PC-3 (cell line): ENCODE measurements around the gene SCN10A. TPM values are rescaled to one million over a fixed set of nuclear protein-coding genes. Genes with fewer than 3 reads are reported as not detected.

Experiments
- ATAC-seq: fragments of 200-7000 bp; cut with Tn5 transposase; 2 replicates; pipeline ENCODE4 v1.9.1; 2020; ENCODE audit warnings: mild to moderate bottlenecking, moderate library complexity
- BruUV-seq: library from RNA; stranded (reverse); fragments of 400-500 nt; replicated peaks from 2 replicates; lab custom pipeline; 2021; lab: Mats Ljungman, UMichigan
- CTCF ChIA-PET: fragments of 300-600 bp; sonication (Branson Sonifier 250); formaldehyde crosslinking; loops from one replicate; lab custom pipeline; 2022; ENCODE audit warnings: antibody characterized with exemption; lab: Charles Lee
- POLR2A ChIA-PET: fragments of 300-600 bp; sonication (Branson Sonifier 250); formaldehyde crosslinking; loops from one replicate; lab custom pipeline; 2022; ENCODE audit warnings: antibody characterized with exemption; ENCODE audit not compliant: unreplicated experiment; lab: Charles Lee
- DNase-seq: peaks from one replicate; pipeline ENCODE4 v3.0.0-alpha.2; 2015
- H2AFZ ChIP-seq: fragments of 300-600 bp; sonication (generic); 2 replicates; pipeline ENCODE4 v1.6.0; 2016; ENCODE audit warnings: antibody characterized with exemption, low read length
- H3F3A ChIP-seq: fragments of 300-600 bp; sonication (generic); one replicate; pipeline ENCODE4 v1.6.0; 2017; ENCODE audit warnings: antibody characterized with exemption, low read length, control low read depth, mild to moderate bottlenecking; ENCODE audit not compliant: unreplicated experiment
- H3K27ac ChIP-seq: fragments of 300-600 bp; sonication (generic); 2 replicates; pipeline ENCODE4 v1.5.1; 2016; ENCODE audit warnings: mild to moderate bottlenecking, low read length
- H3K27me3 ChIP-seq: fragments of 300-600 bp; sonication (generic); 2 replicates; pipeline ENCODE4 v1.6.1; 2016; ENCODE audit warnings: low read length, mixed read lengths
- H3K36me3 ChIP-seq: fragments of 300-600 bp; sonication (generic); 2 replicates; pipeline ENCODE4 v1.6.1; 2016; ENCODE audit warnings: low read depth, mixed run types, low read length, mixed read lengths
- H3K4me1 ChIP-seq: fragments of 300-600 bp; sonication (generic); 2 replicates; pipeline ENCODE4 v1.5.1; 2016; ENCODE audit warnings: low read length; ENCODE audit not compliant: insufficient read depth
- H3K4me2 ChIP-seq: fragments of 300-600 bp; sonication (generic); 2 replicates; pipeline ENCODE4 v1.6.0; 2016; ENCODE audit warnings: low read length
- H3K4me3 ChIP-seq: fragments of 300-600 bp; sonication (generic); 2 replicates; pipeline ENCODE4 v1.5.1; 2016; ENCODE audit warnings: mild to moderate bottlenecking, low read length, mixed read lengths
- H3K79me2 ChIP-seq: fragments of 300-600 bp; sonication (generic); 2 replicates; pipeline ENCODE4 v1.6.1; 2017; ENCODE audit warnings: low read length, mixed read lengths
- H3K9ac ChIP-seq: fragments of 300-600 bp; sonication (generic); 2 replicates; pipeline ENCODE4 v1.6.0; 2016; ENCODE audit warnings: mild to moderate bottlenecking, low read length
- H3K9me2 ChIP-seq: fragments of 300-600 bp; sonication (generic); replicated peaks from 2 replicates; pipeline ENCODE4 v1.6.1; 2016; ENCODE audit warnings: mixed run types, low read length, mixed read lengths
- H3K9me3 ChIP-seq: fragments of 300-600 bp; sonication (generic); 2 replicates; pipeline ENCODE4 v1.6.1; 2016; ENCODE audit warnings: low read length, mixed read lengths
- H4K20me1 ChIP-seq: fragments of 300-600 bp; sonication (generic); 2 replicates; pipeline ENCODE4 v1.6.1; 2016; ENCODE audit warnings: low read length, mixed read lengths
- EZH2 ChIP-seq: fragments of 300-600 bp; sonication (generic); IDR thresholded peaks from one replicate; pipeline ENCODE4 v1.6.1; 2017; ENCODE audit warnings: antibody characterized with exemption, mild to moderate bottlenecking, low read length; ENCODE audit not compliant: unreplicated experiment
- EZH2phosphoT487 ChIP-seq: fragments of 300-600 bp; sonication (generic); IDR thresholded peaks from 2 replicates; pipeline ENCODE4 v1.6.1; 2018; ENCODE audit warnings: mild to moderate bottlenecking, antibody characterized with exemption, low read length, borderline replicate concordance
- intact Hi-C: fragments of 100-400 bp; cut with micrococcal nuclease; formaldehyde crosslinking; loops from 2 replicates; pipeline ENCODE4 v1.9.0; 2023
- total RNA-seq: library from RNA; depleted of rRNA; stranded (reverse); fragments of >200 nt; gene quantifications from 2 replicates; pipeline ENCODE4 v1.2.3, GENCODE V29; 2014
- TF ChIP-seq, protein P1 (sequence below): fragments of 300-600 bp; sonication (generic); conservative IDR thresholded peaks from 2 replicates; pipeline ENCODE4 v1.5.1; 2017; ENCODE audit warnings: antibody characterized with exemption, low read depth, mild to moderate bottlenecking, low read length

Gene SCN10A
- total RNA-seq, 1 experiment from 2014 or later, result not detected

DNA sequence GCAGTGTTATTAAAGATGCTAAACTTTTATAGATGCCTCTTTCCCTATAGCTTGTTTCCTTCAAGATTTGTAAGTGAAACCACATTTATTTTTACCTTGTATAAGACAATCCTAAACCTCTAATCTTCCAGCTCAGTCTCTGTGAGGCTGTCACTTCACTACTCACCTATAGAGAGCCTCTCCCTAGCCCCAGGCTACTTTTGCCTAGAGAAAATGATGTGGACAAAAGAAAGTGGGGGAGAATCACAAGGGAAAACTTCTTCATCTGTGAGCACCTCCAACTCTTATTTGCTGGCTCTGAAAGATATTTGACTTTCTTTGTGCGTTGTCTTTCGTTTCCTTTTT, 91.7 kb downstream of the SCN10A start:
- Histone ChIP-seq H2AFZ (no peak overlapping the region), H3K9ac (no peak overlapping the region), H3K4me2 (no peak overlapping the region), H3K27ac (no peak overlapping the region), H3F3A (no peaks in the 10 kb centered on the region), H3K36me3 (no peaks in the 10 kb centered on the region), H3K9me3 (no peaks in the 10 kb centered on the region), H3K4me3 (no peak overlapping the region), H3K79me2 (no peaks in the 10 kb centered on the region), H3K9me2 (no peaks in the 10 kb centered on the region), H4K20me1 (no peaks in the 10 kb centered on the region), H3K4me1 (no peaks in the 10 kb centered on the region), H3K27me3 (peaks cover 75% of the 10 kb centered on the region)
- peak; percentile 9 for DNase-seq
- intact Hi-C loops, result no loop called here
- TF ChIP-seq, protein P1, sequence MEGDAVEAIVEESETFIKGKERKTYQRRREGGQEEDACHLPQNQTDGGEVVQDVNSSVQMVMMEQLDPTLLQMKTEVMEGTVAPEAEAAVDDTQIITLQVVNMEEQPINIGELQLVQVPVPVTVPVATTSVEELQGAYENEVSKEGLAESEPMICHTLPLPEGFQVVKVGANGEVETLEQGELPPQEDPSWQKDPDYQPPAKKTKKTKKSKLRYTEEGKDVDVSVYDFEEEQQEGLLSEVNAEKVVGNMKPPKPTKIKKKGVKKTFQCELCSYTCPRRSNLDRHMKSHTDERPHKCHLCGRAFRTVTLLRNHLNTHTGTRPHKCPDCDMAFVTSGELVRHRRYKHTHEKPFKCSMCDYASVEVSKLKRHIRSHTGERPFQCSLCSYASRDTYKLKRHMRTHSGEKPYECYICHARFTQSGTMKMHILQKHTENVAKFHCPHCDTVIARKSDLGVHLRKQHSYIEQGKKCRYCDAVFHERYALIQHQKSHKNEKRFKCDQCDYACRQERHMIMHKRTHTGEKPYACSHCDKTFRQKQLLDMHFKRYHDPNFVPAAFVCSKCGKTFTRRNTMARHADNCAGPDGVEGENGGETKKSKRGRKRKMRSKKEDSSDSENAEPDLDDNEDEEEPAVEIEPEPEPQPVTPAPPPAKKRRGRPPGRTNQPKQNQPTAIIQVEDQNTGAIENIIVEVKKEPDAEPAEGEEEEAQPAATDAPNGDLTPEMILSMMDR, result no peak
- no peak for TF ChIP-seq EZH2
- TF ChIP-seq EZH2phosphoT487, result no peak
- CTCF ChIA-PET, result interaction anchor here (0.6 kb wide), 1 partner anchor 151 kb away, joined by 3 read pairs; no protein-coding TSS in a partner anchor
- POLR2A ChIA-PET, result no interaction called here
- no TSS peak for BruUV-seq
- ATAC-seq, result no peak

- H3K79me2 ChIP-seq, result no peaks in the 10 kb centered on the region
- TF ChIP-seq EZH2 (no peak), EZH2phosphoT487 (no peak)
- TF ChIP-seq, protein P1, result no peak
- no peaks in the 10 kb centered on the region for H3F3A ChIP-seq
- CTCF ChIA-PET, result interaction anchor here (0.6 kb wide), 1 partner anchor 151 kb away, joined by 3 read pairs; no protein-coding TSS in a partner anchor
- no peak for DNase-seq
- ATAC-seq, result no peak
- no peak overlapping the region for H3K4me3 ChIP-seq
- no peaks in the 10 kb centered on the region for H3K4me1 ChIP-seq
- no peaks in the 10 kb centered on the region for H3K36me3 ChIP-seq
- no peak overlapping the region for H2AFZ ChIP-seq
- H4K20me1 ChIP-seq, result no peaks in the 10 kb centered on the region
- H3K27ac ChIP-seq, result no peak overlapping the region
- POLR2A ChIA-PET, result no interaction called here
- no peak overlapping the region for H3K9ac ChIP-seq
- H3K9me3 ChIP-seq, result no peaks in the 10 kb centered on the region
- H3K27me3 ChIP-seq, result peaks cover 76% of the 10 kb centered on the region
- BruUV-seq, result no TSS peak
- no peaks in the 10 kb centered on the region for H3K9me2 ChIP-seq
- H3K4me2 ChIP-seq, result no peak overlapping the region
- intact Hi-C loops, result no loop called here
Measured at GRCh38 chr3:38723569-38724391, 92.2 kb downstream of the SCN10A start.
